ENCODE measurements around the gene TBC1D21. TPM values are rescaled to one million over a fixed set of nuclear protein-coding genes. Genes with fewer than 3 reads are reported as not detected.

Gene TBC1D21
- total and polyA plus RNA-seq, 2 donors from 2014 or later: not detected

DNA sequence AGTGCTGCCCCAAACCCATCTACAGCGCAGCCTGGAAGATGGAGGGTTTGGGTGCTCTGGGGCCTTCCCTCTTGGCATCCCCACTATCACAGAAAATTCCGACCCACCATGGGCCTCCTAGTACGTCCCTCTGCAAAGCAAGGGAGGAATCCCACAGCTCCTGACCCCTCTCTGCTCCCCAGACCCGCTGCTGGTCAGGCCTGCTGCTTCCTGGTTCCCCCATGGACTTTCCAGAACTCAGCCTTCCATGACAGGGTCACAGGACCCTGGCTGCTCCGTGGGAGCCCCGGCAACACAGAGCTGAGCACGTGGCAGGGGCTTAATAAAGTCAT is 49.8 kb downstream of the TBC1D21 start:
- Histone ChIP-seq H3K9me3 (ENCODE audit: control insufficient read depth in 2 of 3, insufficient read depth in 1 of 3, low read length in 3 of 3) (no peaks in the 10 kb centered on the region), H3K4me3 (ENCODE audit: low read length in 3 of 3) (peak overlapping the region in 1 of 3 donors; percentile 13), H3K36me3 (ENCODE audit: control insufficient read depth in 2 of 3, insufficient read depth in 3 of 3, low read length in 3 of 3) (no peaks in the 10 kb centered on the region), H3K4me1 (ENCODE audit: control insufficient read depth in 2 of 3, insufficient read depth in 2 of 3, low read depth in 1 of 3, low read length in 3 of 3) (peaks cover 2 to 34% (median 16%) of the 10 kb centered on the region in 3 donors), H3K27ac (ENCODE audit: low read depth in 2 of 2, low read length in 2 of 2) (peak overlapping the region; percentile 49 to 63), H3K9ac (ENCODE audit: low read length in 3 of 3) (no peak overlapping the region), H3K27me3 (ENCODE audit: control insufficient read depth, insufficient read depth, low read length) (no peaks in the 10 kb centered on the region)
- TF ChIP-seq, protein P1, sequence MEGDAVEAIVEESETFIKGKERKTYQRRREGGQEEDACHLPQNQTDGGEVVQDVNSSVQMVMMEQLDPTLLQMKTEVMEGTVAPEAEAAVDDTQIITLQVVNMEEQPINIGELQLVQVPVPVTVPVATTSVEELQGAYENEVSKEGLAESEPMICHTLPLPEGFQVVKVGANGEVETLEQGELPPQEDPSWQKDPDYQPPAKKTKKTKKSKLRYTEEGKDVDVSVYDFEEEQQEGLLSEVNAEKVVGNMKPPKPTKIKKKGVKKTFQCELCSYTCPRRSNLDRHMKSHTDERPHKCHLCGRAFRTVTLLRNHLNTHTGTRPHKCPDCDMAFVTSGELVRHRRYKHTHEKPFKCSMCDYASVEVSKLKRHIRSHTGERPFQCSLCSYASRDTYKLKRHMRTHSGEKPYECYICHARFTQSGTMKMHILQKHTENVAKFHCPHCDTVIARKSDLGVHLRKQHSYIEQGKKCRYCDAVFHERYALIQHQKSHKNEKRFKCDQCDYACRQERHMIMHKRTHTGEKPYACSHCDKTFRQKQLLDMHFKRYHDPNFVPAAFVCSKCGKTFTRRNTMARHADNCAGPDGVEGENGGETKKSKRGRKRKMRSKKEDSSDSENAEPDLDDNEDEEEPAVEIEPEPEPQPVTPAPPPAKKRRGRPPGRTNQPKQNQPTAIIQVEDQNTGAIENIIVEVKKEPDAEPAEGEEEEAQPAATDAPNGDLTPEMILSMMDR (IDR thresholded peaks at IDR 0.05; ENCODE audit: borderline replicate concordance, extremely low read depth, insufficient read depth): no peak
- DNase-seq (peak in 1 of 5 donors; percentile 62), FAIRE-seq (no peak)
- intact Hi-C loops (cut with DNase I): no loop called here

DNA sequence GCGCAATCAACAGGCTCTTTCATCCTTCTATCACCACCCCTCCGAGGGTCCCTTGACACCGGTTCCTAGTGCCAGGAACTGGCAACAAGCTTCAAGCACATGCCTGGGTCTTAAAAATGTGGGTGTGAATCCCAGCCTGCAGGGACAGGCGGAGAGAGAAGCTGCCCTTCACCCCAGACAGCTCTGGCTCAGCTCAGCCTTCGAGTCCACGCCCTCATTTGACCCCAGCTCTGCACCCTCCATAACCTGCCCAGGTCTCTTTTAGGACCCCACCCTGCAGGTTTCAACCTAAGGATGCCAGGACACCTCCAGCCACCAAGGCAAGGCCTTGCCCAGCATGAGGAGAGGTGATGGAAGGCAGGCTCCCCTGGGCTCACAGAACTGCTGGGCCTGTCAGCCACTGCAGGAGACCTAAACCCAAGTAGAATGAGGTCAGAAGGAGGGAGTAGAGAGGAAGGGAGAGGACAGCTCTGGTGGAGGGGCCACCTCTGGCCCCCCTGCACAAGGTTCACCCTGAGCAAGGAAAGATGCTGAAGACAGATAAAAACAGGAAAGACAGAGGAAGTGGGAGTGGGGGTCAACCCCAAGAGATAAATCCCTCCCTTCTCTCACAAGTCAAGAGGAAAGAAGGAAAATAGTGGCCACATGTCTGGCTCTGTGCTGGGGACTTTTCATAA is 50.3 kb downstream of the TBC1D21 start:
- FAIRE-seq (no peak), DNase-seq (peak in 1 of 5 donors; percentile 64)
- Histone ChIP-seq H3K27ac (ENCODE audit: low read depth in 2 of 2, low read length in 2 of 2) (peak overlapping the region in 1 of 2 donors; percentile 12), H3K4me3 (ENCODE audit: low read length in 3 of 3) (no peak overlapping the region), H3K36me3 (ENCODE audit: control insufficient read depth in 2 of 3, insufficient read depth in 3 of 3, low read length in 3 of 3) (no peaks in the 10 kb centered on the region), H3K9me3 (ENCODE audit: control insufficient read depth in 2 of 3, insufficient read depth in 1 of 3, low read length in 3 of 3) (no peaks in the 10 kb centered on the region), H3K27me3 (ENCODE audit: control insufficient read depth, insufficient read depth, low read length) (no peaks in the 10 kb centered on the region), H3K4me1 (ENCODE audit: control insufficient read depth in 2 of 3, insufficient read depth in 2 of 3, low read depth in 1 of 3, low read length in 3 of 3) (peaks cover 2 to 36% (median 20%) of the 10 kb centered on the region in 3 donors), H3K9ac (ENCODE audit: low read length in 3 of 3) (no peak overlapping the region)
- TF ChIP-seq, protein P1 (IDR thresholded peaks at IDR 0.05; ENCODE audit: borderline replicate concordance, extremely low read depth, insufficient read depth): no peak
- intact Hi-C loops (cut with DNase I): no loop called here

DNA sequence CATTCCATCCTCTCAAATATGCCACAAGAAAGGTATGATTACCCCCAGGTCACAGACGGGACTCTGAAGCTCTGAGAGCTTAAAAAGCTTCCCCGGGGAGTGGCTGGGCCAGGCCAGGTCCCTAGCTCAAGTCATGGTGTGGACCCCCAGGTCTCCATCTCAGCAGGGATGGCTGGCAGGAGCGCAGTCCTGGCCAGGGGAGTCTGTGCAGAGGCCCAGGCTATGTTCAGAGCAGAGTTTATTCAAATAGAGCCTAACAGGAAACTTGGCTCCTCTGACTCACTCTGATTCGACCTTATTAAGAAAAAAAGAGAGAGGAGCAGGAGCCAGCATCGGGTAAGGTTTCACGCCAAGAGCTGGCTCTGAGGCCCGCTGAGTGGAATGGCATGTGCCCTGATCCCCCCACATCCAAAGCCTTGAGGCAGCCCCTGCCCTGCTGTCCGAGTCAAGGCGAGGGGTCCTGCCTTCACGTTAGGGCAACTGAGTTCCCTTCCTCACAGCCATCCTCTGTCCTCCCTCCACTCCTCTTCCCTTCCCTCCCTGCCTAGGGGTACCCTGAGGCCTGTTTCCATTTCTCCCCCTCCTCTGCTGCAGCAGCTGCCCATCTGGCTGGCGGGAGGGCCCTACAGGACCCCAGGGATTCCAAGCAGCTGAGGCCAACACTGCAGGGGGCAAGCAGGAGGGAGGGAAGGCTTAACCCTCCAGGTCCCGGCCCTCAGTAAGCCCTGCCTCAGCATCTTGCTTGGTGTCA is 51.0 kb downstream of the TBC1D21 start:
- DNase-seq (peak in 3 of 5 donors; percentile 50 to 74 (median 68)), FAIRE-seq (no peak)
- Histone ChIP-seq H3K4me3 (ENCODE audit: low read length in 3 of 3) (no peak overlapping the region), H3K9me3 (ENCODE audit: control insufficient read depth in 2 of 3, insufficient read depth in 1 of 3, low read length in 3 of 3) (no peaks in the 10 kb centered on the region), H3K9ac (ENCODE audit: low read length in 3 of 3) (peak overlapping the region in 1 of 3 donors; percentile 46), H3K27ac (ENCODE audit: low read depth in 2 of 2, low read length in 2 of 2) (peak overlapping the region; percentile 12 to 38), H3K36me3 (ENCODE audit: control insufficient read depth in 2 of 3, insufficient read depth in 3 of 3, low read length in 3 of 3) (no peaks in the 10 kb centered on the region), H3K4me1 (ENCODE audit: control insufficient read depth in 2 of 3, insufficient read depth in 2 of 3, low read depth in 1 of 3, low read length in 3 of 3) (peaks cover 2 to 40% (median 20%) of the 10 kb centered on the region in 3 donors), H3K27me3 (ENCODE audit: control insufficient read depth, insufficient read depth, low read length) (no peaks in the 10 kb centered on the region)
- intact Hi-C loops (cut with DNase I): no loop called here
- TF ChIP-seq, protein P1 (IDR thresholded peaks at IDR 0.05; ENCODE audit: borderline replicate concordance, extremely low read depth, insufficient read depth): no peak
